Panc1 (cell line): ENCODE results near the gene ACADSB. TPM values are rescaled to one million over a fixed set of nuclear protein-coding genes. Genes with fewer than 3 reads are reported as not detected.

Experiments
- ATAC-seq: fragments of 200-7000 bp; cut with Tn5 transposase; 2 replicates; pipeline ENCODE4 v1.9.1; 2020; ENCODE audit warnings: mild to moderate bottlenecking, moderate library complexity
- BruUV-seq: library from RNA; stranded (reverse); fragments of 400-500 nt; replicated peaks from 2 replicates; lab custom pipeline; 2021; lab: Mats Ljungman, UMichigan
- CTCF ChIA-PET: fragments of 300-600 bp; sonication (Branson Sonifier 250); formaldehyde crosslinking; loops from one replicate; lab custom pipeline; 2022; ENCODE audit warnings: antibody characterized with exemption; lab: Charles Lee
- POLR2A ChIA-PET: fragments of 300-600 bp; sonication (Branson Sonifier 250); formaldehyde crosslinking; loops from one replicate; lab custom pipeline; 2022; ENCODE audit warnings: antibody characterized with exemption; lab: Charles Lee
- DNase-seq: peaks from one replicate; pipeline ENCODE4 v3.0.0-alpha.2; 2010; ENCODE audit warnings: low read depth, low spot score
- H3K27ac ChIP-seq: 2 replicates; pipeline ENCODE4 v1.5.1; 2011; ENCODE audit warnings: mild to moderate bottlenecking, low read length, inconsistent platforms
- H3K27me3 ChIP-seq: fragments of 200-500 bp; sonication (Bioruptor generic); 2 replicates; pipeline ENCODE4 v1.6.0; 2014; ENCODE audit warnings: low read length, inconsistent platforms; ENCODE audit not compliant: control insufficient read depth, insufficient read depth
- H3K36me3 ChIP-seq: fragments of 200-500 bp; sonication (Bioruptor generic); 2 replicates; pipeline ENCODE4 v1.5.1; 2014; ENCODE audit warnings: inconsistent platforms, mild to moderate bottlenecking, low read length, moderate library complexity; ENCODE audit not compliant: control insufficient read depth, insufficient read depth
- H3K4me1 ChIP-seq: 2 replicates; pipeline ENCODE4 v1.5.1; 2011; ENCODE audit warnings: inconsistent platforms, mild to moderate bottlenecking, low read length, moderate library complexity; ENCODE audit not compliant: control insufficient read depth, insufficient read depth
- H3K4me3 ChIP-seq, 2 experiments: 2 replicates each; pipeline ENCODE4 v1.5.1; 2011 to 2012; ENCODE audit warnings: low read depth in 2 of 2, low read length in 2 of 2, mild to moderate bottlenecking in 2 of 2, inconsistent platforms in 1 of 2, moderate library complexity in 1 of 2
- H3K9me3 ChIP-seq: fragments of 200-500 bp; sonication (Bioruptor generic); 2 replicates; pipeline ENCODE4 v1.5.1; 2014; ENCODE audit warnings: low read depth, mild to moderate bottlenecking, inconsistent platforms, low read length, moderate library complexity; ENCODE audit not compliant: control insufficient read depth, insufficient read depth
- POLR2AphosphoS5 ChIP-seq: IDR thresholded peaks from 2 replicates; pipeline ENCODE4 v1.6.1; 2012; ENCODE audit warnings: mild to moderate bottlenecking, low read depth, low read length, moderate library complexity
- SIN3A ChIP-seq: IDR thresholded peaks from 2 replicates; pipeline ENCODE4 v1.6.1; 2012; ENCODE audit warnings: low read depth, mild to moderate bottlenecking, low read length, moderate library complexity, borderline replicate concordance; ENCODE audit not compliant: insufficient read depth
- TCF7L2 ChIP-seq: IDR thresholded peaks from 2 replicates; pipeline ENCODE4 v1.6.1; 2011; ENCODE audit warnings: mild to moderate bottlenecking, low read depth, low read length, inconsistent platforms
- in situ Hi-C: cut with HindIII; loops from 2 replicates; pipeline ENCODE4 v1.10.0; 2016; ENCODE audit warnings: low sequenced_read_pairs, low pct_unique_long_range_greater_than_20kb
- intact Hi-C: fragments of 100-400 bp; cut with micrococcal nuclease; formaldehyde crosslinking; loops from one replicate; pipeline ENCODE4 v1.10.0; 2022; ENCODE audit not compliant: unreplicated experiment
- total RNA-seq: library from RNA; stranded (reverse); gene quantifications from one replicate; pipeline ENCODE4 v1.2.1, GENCODE V29; 2021; ENCODE audit not compliant: unreplicated experiment
- TF ChIP-seq, protein P1 (sequence below), 2 experiments: IDR thresholded peaks; 2 replicates each; pipeline ENCODE4 v1.6.1; 2011 to 2012; ENCODE audit warnings: low read depth in 2 of 2, control low read depth in 1 of 2, low read length in 1 of 2, mild to moderate bottlenecking in 1 of 2, moderate library complexity in 1 of 2; ENCODE audit not compliant: insufficient read depth in 1 of 2
- TF ChIP-seq, protein P2 (sequence below): fragments of 450-650 bp; IDR thresholded peaks from 2 replicates; pipeline ENCODE4 v1.5.1; 2017; ENCODE audit warnings: mild to moderate bottlenecking

Gene ACADSB
- total RNA-seq, 1 experiment from 2014 or later = 19.2 TPM

GRCh38 chr10:123014772-123015171, 6.0 kb downstream of the ACADSB start:
- BruUV-seq = no TSS peak
- no peak for DNase-seq
- intact Hi-C loops = no loop called here

GRCh38 chr10:123016228-123016627, 7.4 kb downstream of the ACADSB start:
- BruUV-seq = no TSS peak
- no peaks in the 10 kb centered on the region for H3K36me3 ChIP-seq
- H3K4me3 ChIP-seq = no peak overlapping the region
- no peak overlapping the region for H3K27ac ChIP-seq
- ChIA-PET CTCF (no interaction called here), POLR2A (no interaction called here)
- no peaks in the 10 kb centered on the region for H3K27me3 ChIP-seq
- H3K4me1 ChIP-seq = no peaks in the 10 kb centered on the region
- no peaks in the 10 kb centered on the region for H3K9me3 ChIP-seq
- TF ChIP-seq POLR2AphosphoS5 (no peak), SIN3A (no peak), TCF7L2 (no peak)
- TF ChIP-seq, protein P1, sequence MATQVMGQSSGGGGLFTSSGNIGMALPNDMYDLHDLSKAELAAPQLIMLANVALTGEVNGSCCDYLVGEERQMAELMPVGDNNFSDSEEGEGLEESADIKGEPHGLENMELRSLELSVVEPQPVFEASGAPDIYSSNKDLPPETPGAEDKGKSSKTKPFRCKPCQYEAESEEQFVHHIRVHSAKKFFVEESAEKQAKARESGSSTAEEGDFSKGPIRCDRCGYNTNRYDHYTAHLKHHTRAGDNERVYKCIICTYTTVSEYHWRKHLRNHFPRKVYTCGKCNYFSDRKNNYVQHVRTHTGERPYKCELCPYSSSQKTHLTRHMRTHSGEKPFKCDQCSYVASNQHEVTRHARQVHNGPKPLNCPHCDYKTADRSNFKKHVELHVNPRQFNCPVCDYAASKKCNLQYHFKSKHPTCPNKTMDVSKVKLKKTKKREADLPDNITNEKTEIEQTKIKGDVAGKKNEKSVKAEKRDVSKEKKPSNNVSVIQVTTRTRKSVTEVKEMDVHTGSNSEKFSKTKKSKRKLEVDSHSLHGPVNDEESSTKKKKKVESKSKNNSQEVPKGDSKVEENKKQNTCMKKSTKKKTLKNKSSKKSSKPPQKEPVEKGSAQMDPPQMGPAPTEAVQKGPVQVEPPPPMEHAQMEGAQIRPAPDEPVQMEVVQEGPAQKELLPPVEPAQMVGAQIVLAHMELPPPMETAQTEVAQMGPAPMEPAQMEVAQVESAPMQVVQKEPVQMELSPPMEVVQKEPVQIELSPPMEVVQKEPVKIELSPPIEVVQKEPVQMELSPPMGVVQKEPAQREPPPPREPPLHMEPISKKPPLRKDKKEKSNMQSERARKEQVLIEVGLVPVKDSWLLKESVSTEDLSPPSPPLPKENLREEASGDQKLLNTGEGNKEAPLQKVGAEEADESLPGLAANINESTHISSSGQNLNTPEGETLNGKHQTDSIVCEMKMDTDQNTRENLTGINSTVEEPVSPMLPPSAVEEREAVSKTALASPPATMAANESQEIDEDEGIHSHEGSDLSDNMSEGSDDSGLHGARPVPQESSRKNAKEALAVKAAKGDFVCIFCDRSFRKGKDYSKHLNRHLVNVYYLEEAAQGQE (IDR thresholded peaks at IDR 0.05; ENCODE audit: insufficient read depth in 1 of 2, low read depth in 2 of 2, low read length in 1 of 2) = no peak
- TF ChIP-seq, protein P2, sequence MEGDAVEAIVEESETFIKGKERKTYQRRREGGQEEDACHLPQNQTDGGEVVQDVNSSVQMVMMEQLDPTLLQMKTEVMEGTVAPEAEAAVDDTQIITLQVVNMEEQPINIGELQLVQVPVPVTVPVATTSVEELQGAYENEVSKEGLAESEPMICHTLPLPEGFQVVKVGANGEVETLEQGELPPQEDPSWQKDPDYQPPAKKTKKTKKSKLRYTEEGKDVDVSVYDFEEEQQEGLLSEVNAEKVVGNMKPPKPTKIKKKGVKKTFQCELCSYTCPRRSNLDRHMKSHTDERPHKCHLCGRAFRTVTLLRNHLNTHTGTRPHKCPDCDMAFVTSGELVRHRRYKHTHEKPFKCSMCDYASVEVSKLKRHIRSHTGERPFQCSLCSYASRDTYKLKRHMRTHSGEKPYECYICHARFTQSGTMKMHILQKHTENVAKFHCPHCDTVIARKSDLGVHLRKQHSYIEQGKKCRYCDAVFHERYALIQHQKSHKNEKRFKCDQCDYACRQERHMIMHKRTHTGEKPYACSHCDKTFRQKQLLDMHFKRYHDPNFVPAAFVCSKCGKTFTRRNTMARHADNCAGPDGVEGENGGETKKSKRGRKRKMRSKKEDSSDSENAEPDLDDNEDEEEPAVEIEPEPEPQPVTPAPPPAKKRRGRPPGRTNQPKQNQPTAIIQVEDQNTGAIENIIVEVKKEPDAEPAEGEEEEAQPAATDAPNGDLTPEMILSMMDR = no peak
- intact Hi-C loops (no loop called here), in situ Hi-C loops (no loop called here)
- ATAC-seq = no peak
- DNase-seq = no peak

More at GRCh38 chr10:123014772-123015171, 6.0 kb downstream of the ACADSB start:
- H3K4me1 ChIP-seq = peaks cover 3% of the 10 kb centered on the region
- TF ChIP-seq, protein P1 (IDR thresholded peaks at IDR 0.05; ENCODE audit: insufficient read depth in 1 of 2, low read depth in 2 of 2, low read length in 1 of 2) = no peak
- TF ChIP-seq, protein P2 = no peak
- in situ Hi-C loops = no loop called here
- H3K36me3 ChIP-seq = no peaks in the 10 kb centered on the region; the same call in 1 of the 2 replicates
- no peaks in the 10 kb centered on the region for H3K27me3 ChIP-seq
- ATAC-seq = no peak
- CTCF ChIA-PET = no interaction called here
- no peaks in the 10 kb centered on the region for H3K9me3 ChIP-seq
- H3K27ac ChIP-seq = no peak overlapping the region
- no peak overlapping the region for H3K4me3 ChIP-seq
- POLR2A ChIA-PET = no interaction called here
